Activated CD4-positive, alpha-beta T cell treated with anti-CD3 and anti-CD28 coated beads for 36 hours (primary cell): Measurements from ENCODE around the gene NEU3. TPM values are rescaled to one million over a fixed set of nuclear protein-coding genes. Genes with fewer than 3 reads are reported as not detected.
"Not testable (repeated sequence)": the region's sequence is repeated elsewhere in the genome, so short reads cannot be mapped to it uniquely, and the experiment has no call there.

Experiments used
- ATAC-seq: fragments of 200-7000 bp; cut with Tn5 transposase; one replicate; pipeline ENCODE4 v1.10.0; 2021; ENCODE audit warnings: mild to moderate bottlenecking, moderate library complexity
- CTCF ChIA-PET: fragments of 350-600 bp; sonication (Branson Sonifier 250); formaldehyde crosslinking; loops from one replicate; lab custom pipeline; 2021; ENCODE audit warnings: antibody characterized with exemption; lab: Charles Lee
- POLR2A ChIA-PET: fragments of 350-600 bp; sonication (Branson Sonifier 250); formaldehyde crosslinking; loops from one replicate; lab custom pipeline; 2021; ENCODE audit warnings: antibody characterized with exemption, inconsistent platforms; lab: Charles Lee
- DNase-seq: peaks from one replicate; pipeline ENCODE4 v3.0.0-alpha.2; 2020
- H3K27ac Mint-ChIP-seq: one replicate; pipeline ENCODE4 v1.8.0; 2021; ENCODE audit warnings: mixed read lengths
- H3K27me3 Mint-ChIP-seq: one replicate; pipeline ENCODE4 v1.8.0; 2021; ENCODE audit warnings: mixed read lengths
- H3K36me3 Mint-ChIP-seq: one replicate; pipeline ENCODE4 v1.8.0; 2021; ENCODE audit warnings: low read depth, mixed read lengths
- H3K4me1 Mint-ChIP-seq: one replicate; pipeline ENCODE4 v1.8.0; 2021; ENCODE audit warnings: mixed read lengths
- H3K4me3 Mint-ChIP-seq: one replicate; pipeline ENCODE4 v1.8.0; 2021; ENCODE audit warnings: mild to moderate bottlenecking, moderate library complexity, mixed read lengths
- H3K9me3 Mint-ChIP-seq: one replicate; pipeline ENCODE4 v1.8.0; 2021; ENCODE audit warnings: low read depth, mixed read lengths
- intact Hi-C, 2 experiments: fragments of 100-400 bp; cut with DNase I in 1 of 2; cut with micrococcal nuclease in 1 of 2; formaldehyde crosslinking; loops; one replicate each; pipeline versions ENCODE4 v1.14.2 to v1.15.1; 2022 to 2024; cut with DNase I, micrococcal nuclease
- total RNA-seq, 2 experiments: library from RNA; stranded (reverse); gene quantifications; one replicate each; pipeline ENCODE4 v1.2.3, GENCODE V29; 2021

Gene NEU3
- total RNA-seq, 2 experiments from 2014 or later, result 12.0 to 13.9 TPM

DNA sequence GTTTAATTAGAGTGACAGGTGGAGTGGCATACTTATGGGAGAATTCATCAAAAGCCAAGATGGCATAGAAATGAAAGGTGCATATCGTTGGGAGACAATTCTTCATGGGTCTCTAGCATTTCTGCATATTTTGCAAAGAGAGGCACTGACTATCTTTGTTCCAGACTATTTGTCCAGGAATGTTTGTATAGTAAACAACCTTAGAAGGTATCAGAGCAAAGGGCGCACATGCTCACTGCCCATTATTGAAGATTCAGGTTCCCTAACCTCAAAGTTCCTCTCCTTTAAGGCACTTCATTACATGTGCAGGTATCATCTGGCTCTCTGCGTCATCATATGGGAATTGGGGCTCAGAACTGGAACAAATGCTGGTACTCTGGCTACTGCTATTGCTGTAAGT lies 4.7 kb upstream of the NEU3 start:
- H3K27ac Mint-ChIP-seq, result no peak overlapping the region
- H3K27me3 Mint-ChIP-seq, result no peaks in the 10 kb centered on the region
- peaks cover 2% of the 10 kb centered on the region for H3K4me1 Mint-ChIP-seq
- intact Hi-C loops, result loop anchor here in 1 of 2 experiments (10.0 kb wide), 1 partner anchor 589 kb away; the partner anchor contains the start of gene PGM2L1
- no peak overlapping the region for H3K4me3 Mint-ChIP-seq
- H3K9me3 Mint-ChIP-seq, result no peaks in the 10 kb centered on the region
- CTCF ChIA-PET, result no interaction called here
- POLR2A ChIA-PET, result no interaction called here
- no peak for DNase-seq
- ATAC-seq, result no peak
- peaks cover 8% of the 10 kb centered on the region for H3K36me3 Mint-ChIP-seq

DNA sequence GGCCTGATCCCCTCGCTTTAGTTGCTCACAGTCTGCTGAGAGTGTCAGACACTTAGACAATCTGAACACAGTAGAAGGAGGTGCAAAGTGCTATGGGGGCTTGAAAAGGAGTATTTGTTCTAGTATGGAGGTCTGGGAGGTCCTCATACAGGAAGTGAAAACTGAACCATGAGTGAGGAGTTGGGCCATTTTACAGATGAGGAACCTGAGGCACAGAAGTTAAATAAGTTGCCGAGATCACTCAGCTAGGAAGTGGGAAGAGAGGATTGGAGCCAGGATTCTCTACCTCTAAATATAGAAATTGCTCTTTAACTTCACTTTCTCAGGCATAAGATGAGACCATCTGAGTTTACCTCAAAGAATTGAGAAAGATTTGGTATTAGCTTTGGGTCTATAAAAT lies 4.0 kb upstream of the NEU3 start:
- H3K27ac Mint-ChIP-seq, result no peak overlapping the region
- H3K9me3 Mint-ChIP-seq, result no peaks in the 10 kb centered on the region
- ChIA-PET POLR2A (no interaction called here), CTCF (interaction anchor here (1.0 kb wide), 1 partner anchor 55 kb away, joined by 3 read pairs; no protein-coding TSS in a partner anchor)
- H3K4me3 Mint-ChIP-seq, result no peak overlapping the region
- intact Hi-C loops, result loop anchor here in 1 of 2 experiments (10.0 kb wide), 1 partner anchor 590 kb away; the partner anchor contains the start of gene PGM2L1
- H3K36me3 Mint-ChIP-seq, result peaks cover 6% of the 10 kb centered on the region
- peaks cover 7% of the 10 kb centered on the region for H3K4me1 Mint-ChIP-seq
- no peaks in the 10 kb centered on the region for H3K27me3 Mint-ChIP-seq
- no peak for DNase-seq
- ATAC-seq, result no peak

DNA sequence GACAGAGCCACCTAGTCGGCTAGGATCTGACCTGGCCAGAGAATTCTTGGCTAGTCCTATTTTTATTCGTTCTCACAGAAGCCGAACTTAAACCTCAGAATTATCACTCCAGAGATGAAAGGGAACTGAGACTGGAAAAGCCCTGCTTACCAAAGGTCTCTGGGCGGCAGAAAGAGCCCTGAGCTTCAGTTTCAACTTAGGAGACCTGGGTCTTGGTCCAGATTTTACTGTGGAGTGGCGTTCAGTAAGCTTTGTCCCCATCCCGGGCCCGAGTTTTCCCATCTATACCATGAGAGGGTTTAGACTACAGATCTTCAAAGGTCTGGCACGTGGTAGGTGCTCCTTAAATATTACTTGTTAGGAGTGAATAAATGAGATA lies 516 bp downstream of the NEU3 start:
- ATAC-seq (peak; percentile 2), DNase-seq (peak; percentile 8)
- ChIA-PET CTCF (interaction anchor here (0.5 to 1.7 kb wide), 10 partner anchors 9 to 606 kb away, joined by 3 to 5 read pairs (median 4); no protein-coding TSS in a partner anchor), POLR2A (interaction anchor here (0.7 kb wide), 2 partner anchors 40 to 206 kb away, joined by 3 read pairs; partner anchors contain the start of genes SPCS2 and XRRA1)
- Mint-ChIP-seq H3K4me1 (peaks cover 33% of the 10 kb centered on the region), H3K27ac (peak overlapping the region; percentile 77), H3K9me3 (no peaks in the 10 kb centered on the region), H3K36me3 (peaks cover 4% of the 10 kb centered on the region), H3K27me3 (no peaks in the 10 kb centered on the region), H3K4me3 (peak overlapping the region; percentile 85)
- intact Hi-C loops, result loop anchor here in 1 of 2 experiments (10.0 kb wide), 1 partner anchor 594 kb away; the partner anchor contains the start of gene PGM2L1

DNA sequence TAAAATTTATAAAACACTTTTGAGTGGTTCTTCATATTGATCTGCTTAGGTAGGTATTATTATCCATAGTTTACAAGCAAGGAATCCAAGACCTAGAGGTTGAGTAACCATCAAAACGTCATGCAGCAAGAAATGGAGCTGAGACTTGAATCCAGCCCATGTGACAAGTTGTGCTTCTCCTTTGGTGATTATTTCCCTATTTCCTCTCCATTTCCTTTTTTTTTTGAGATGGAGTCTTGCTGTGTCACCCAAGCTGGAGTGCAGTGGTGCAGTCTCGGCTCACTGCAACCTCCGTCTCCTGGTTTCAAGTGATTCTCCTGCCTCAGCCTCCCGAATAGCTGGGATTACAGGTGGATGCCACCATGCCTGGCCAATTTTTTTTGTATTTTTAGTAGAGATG lies 1.4 kb downstream of the NEU3 start:
- peak overlapping the region; percentile 85 for H3K4me3 Mint-ChIP-seq
- intact Hi-C loops, ATAC-seq, DNase-seq, H3K9me3 Mint-ChIP-seq, POLR2A ChIA-PET, H3K36me3 Mint-ChIP-seq, H3K27ac Mint-ChIP-seq, H3K27me3 Mint-ChIP-seq: not testable (repeated sequence)
- peaks cover 38% of the 10 kb centered on the region for H3K4me1 Mint-ChIP-seq
- CTCF ChIA-PET, result interaction anchor here (0.7 to 1.7 kb wide), 3 partner anchors 37 to 60 kb away, joined by 3 to 4 read pairs (median 3); no protein-coding TSS in a partner anchor

DNA sequence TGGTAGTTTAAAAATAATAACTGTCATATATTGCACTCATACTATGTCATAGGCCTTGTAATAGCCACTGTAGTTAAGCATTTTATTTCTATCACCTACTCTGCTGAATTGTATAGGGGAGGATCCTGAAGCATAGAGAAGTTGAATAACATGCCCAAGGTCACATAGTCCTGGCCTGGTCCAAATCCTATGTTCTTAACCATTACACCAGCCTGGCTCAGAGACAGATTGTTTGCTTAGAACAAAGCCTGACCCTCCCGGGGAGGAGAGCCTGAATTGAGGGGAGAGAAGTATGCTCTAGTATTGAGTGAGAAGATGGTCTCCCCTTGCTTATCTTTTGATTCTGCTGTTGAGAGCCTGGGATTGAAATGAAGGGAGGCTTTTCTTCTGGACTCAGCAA lies 2.2 kb downstream of the NEU3 start:
- POLR2A ChIA-PET, result no interaction called here
- H3K9me3 Mint-ChIP-seq, result no peaks in the 10 kb centered on the region
- CTCF ChIA-PET, result interaction anchor here (0.6 kb wide), 1 partner anchor 383 kb away, joined by 3 read pairs; no protein-coding TSS in a partner anchor
- no peaks in the 10 kb centered on the region for H3K27me3 Mint-ChIP-seq
- intact Hi-C loops, result no loop called here
- peaks cover 38% of the 10 kb centered on the region for H3K4me1 Mint-ChIP-seq
- ATAC-seq (no peak), DNase-seq (no peak)
- H3K36me3 Mint-ChIP-seq, result peaks cover 8% of the 10 kb centered on the region
- no peak overlapping the region for H3K27ac Mint-ChIP-seq
- H3K4me3 Mint-ChIP-seq, result no peak overlapping the region

DNA sequence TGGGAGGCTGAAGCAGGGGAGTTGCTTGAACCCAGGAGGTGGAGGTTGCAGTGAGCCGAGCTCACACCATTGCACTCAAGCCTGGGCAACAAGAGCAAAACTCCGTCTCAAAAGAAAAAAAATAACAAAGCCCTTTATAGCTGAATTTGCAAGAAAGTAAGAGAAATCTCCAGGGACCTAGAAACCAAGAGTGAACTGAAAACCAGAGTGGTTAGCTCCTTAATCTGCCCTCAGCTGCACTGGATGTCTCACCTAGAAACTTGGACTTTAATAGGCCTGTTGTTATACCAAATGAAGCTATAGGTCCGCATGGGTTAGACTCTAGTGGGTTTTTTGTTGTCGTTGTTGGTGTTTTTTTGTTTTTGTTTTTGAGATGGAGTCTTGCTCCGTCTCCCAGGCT lies 4.1 kb downstream of the NEU3 start:
- H3K4me3 Mint-ChIP-seq, result no peak overlapping the region
- intact Hi-C loops, result no loop called here

DNA sequence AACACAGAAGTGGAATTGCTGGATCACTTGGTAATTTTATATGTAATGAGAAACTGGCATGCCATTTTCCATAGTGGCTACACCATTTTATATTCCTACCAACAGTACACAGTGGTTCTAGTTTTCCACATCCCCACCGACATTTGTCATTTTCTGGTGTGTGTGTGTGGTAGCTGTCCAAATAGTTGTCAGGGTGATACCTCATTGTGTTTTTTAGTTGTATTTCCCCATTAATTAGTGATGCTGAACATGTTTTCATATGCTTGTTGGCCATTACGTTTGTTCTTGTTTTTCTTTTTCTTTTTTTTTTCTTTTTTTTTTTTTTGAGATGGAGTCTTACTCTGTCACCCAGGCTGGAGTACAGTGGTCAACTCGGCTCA lies 12.2 kb downstream of the NEU3 start:
- POLR2A ChIA-PET, result no interaction called here

More for the DNA sequence above, 4.1 kb downstream of the NEU3 start:
- ChIA-PET POLR2A (interaction anchor here (0.7 to 1.0 kb wide), 2 partner anchors 109 to 358 kb away, joined by 3 read pairs; no protein-coding TSS in a partner anchor), CTCF (interaction anchor here (0.6 to 0.9 kb wide), 2 partner anchors 21 to 148 kb away, joined by 3 read pairs; no protein-coding TSS in a partner anchor)
- ATAC-seq (no peak), DNase-seq (no peak)
- Mint-ChIP-seq H3K27ac (no peak overlapping the region), H3K27me3 (no peaks in the 10 kb centered on the region), H3K9me3 (no peaks in the 10 kb centered on the region), H3K36me3 (peaks cover 14% of the 10 kb centered on the region), H3K4me1 (peaks cover 38% of the 10 kb centered on the region)

DNA sequence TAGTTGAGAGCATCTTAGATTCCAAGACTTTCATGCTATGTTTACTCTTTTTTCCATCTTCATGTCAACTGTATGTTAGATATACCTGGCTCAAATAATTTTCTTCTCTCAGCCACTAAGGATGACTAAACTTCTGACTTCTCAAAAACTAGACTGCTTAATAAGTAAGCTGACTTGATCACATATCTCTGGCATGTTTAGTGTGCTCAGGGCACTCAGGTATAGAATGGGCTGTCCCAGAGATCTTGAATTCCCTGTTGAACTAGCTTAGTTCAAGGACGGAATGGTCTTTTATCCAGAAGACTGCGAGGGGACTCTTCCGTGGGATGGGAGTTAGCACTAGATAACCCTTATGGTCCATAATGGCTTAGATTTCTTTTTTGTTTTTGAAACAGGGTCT lies 13.0 kb downstream of the NEU3 start:
- ATAC-seq, result no peak
- no peak overlapping the region for H3K27ac Mint-ChIP-seq

More for the DNA sequence above, 12.2 kb downstream of the NEU3 start:
- CTCF ChIA-PET, result no interaction called here
- DNase-seq, result no peak
- H3K4me3 Mint-ChIP-seq, result no peak overlapping the region
- H3K9me3 Mint-ChIP-seq, result no peaks in the 10 kb centered on the region
- H3K36me3 Mint-ChIP-seq, result peaks cover 29% of the 10 kb centered on the region
- ATAC-seq, result no peak
- H3K27me3 Mint-ChIP-seq, result no peaks in the 10 kb centered on the region
- no peaks in the 10 kb centered on the region for H3K4me1 Mint-ChIP-seq
- intact Hi-C loops, result no loop called here
- no peak overlapping the region for H3K27ac Mint-ChIP-seq

DNA sequence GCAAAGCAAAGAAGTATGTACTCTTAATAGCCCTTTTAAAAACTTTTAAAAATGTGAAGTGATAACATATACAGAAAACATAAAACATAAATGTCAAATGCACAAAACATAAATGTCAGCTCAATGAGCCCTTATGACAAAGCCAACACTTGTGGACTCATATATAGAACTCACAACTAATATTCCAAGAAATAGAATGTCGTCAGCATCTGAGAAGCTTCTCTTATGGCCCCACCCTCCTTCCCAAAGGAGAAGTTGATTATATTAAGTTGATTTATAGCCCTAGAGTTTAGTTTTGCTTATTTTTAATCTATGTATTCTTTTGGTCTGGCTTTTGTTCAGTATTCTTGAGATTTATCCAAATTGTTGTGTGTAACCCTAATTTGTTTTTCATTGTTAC lies 13.8 kb downstream of the NEU3 start:
- DNase-seq, result no peak
- Mint-ChIP-seq H3K9me3 (no peaks in the 10 kb centered on the region), H3K27ac (no peak overlapping the region), H3K27me3 (no peaks in the 10 kb centered on the region), H3K36me3 (peaks cover 37% of the 10 kb centered on the region), H3K4me1 (no peaks in the 10 kb centered on the region), H3K4me3 (no peak overlapping the region)
- intact Hi-C loops, result no loop called here
- ATAC-seq, result no peak
- ChIA-PET POLR2A (no interaction called here), CTCF (interaction anchor here (0.8 to 1.3 kb wide), 3 partner anchors 19 to 176 kb away, joined by 3 read pairs; no protein-coding TSS in a partner anchor)

More for the DNA sequence above, 13.0 kb downstream of the NEU3 start:
- H3K4me3 Mint-ChIP-seq, result no peak overlapping the region
- no peaks in the 10 kb centered on the region for H3K27me3 Mint-ChIP-seq
- H3K36me3 Mint-ChIP-seq, result peaks cover 35% of the 10 kb centered on the region
- ChIA-PET POLR2A (no interaction called here), CTCF (interaction anchor here (0.6 to 0.8 kb wide), 2 partner anchors 118 to 139 kb away, joined by 3 read pairs; no protein-coding TSS in a partner anchor)
- intact Hi-C loops, result no loop called here
- H3K4me1 Mint-ChIP-seq, result no peaks in the 10 kb centered on the region
- DNase-seq, result no peak
- H3K9me3 Mint-ChIP-seq, result no peaks in the 10 kb centered on the region

DNA sequence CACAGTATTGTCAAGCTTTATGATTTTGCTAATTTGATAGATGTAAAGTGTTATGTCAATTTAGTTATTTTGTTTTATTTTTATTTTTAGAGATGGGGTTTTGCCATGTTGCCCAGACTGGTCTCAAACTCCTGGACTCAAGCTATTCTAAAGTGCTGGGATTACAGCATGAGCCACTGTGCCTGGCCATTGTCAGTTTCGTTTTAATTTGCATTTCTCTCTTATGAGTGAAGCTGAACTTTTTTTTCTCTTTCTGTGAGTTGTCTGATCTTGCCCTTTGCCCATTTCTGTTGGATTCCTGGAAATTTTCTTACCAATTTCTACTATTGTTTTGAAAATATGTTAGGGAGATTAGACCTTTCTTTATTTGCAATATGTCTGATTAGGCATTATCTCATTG lies 15.5 kb downstream of the NEU3 start:
- intact Hi-C loops, result no loop called here
- no peaks in the 10 kb centered on the region for H3K27me3 Mint-ChIP-seq
- DNase-seq, result no peak
- ChIA-PET POLR2A (interaction anchor here (0.6 kb wide), 1 partner anchor 31 kb away, joined by 3 read pairs; no protein-coding TSS in a partner anchor), CTCF (interaction anchor here (1.1 kb wide), 1 partner anchor 74 kb away, joined by 4 read pairs; no protein-coding TSS in a partner anchor)
- no peaks in the 10 kb centered on the region for H3K9me3 Mint-ChIP-seq
- H3K4me1 Mint-ChIP-seq, result no peaks in the 10 kb centered on the region
- peaks cover 39% of the 10 kb centered on the region for H3K36me3 Mint-ChIP-seq
- no peak overlapping the region for H3K4me3 Mint-ChIP-seq
- no peak for ATAC-seq
- no peak overlapping the region for H3K27ac Mint-ChIP-seq

DNA sequence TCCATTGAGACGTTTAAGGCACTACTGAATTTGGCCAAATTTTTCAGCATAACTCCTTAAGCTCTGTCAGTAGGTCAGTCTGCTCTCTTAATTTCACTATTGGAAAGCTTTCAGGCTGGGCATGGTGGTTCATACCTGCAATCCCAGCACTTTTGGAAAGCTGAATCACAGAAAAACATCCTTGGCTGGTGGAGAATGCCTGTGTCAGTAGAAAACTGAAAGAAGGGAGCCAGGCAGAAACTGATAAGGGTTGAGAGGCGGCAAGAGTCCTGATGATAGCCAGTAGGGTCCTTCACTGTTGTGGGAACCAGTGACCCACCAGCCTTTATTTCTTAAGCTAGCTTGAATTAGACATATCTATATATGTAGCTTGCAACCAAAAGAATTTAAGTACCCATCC lies 22.6 kb downstream of the NEU3 start:
- POLR2A ChIA-PET, result no interaction called here
- Mint-ChIP-seq H3K4me1 (no peaks in the 10 kb centered on the region), H3K9me3 (no peaks in the 10 kb centered on the region), H3K36me3 (peaks cover 21% of the 10 kb centered on the region), H3K27me3 (no peaks in the 10 kb centered on the region), H3K4me3 (no peak overlapping the region), H3K27ac (no peak overlapping the region)
- intact Hi-C loops, result no loop called here
- DNase-seq (no peak), ATAC-seq (no peak)
- CTCF ChIA-PET, result interaction anchor here (1.1 to 2.2 kb wide), 3 partner anchors 12 to 129 kb away, joined by 3 to 8 read pairs (median 4); no protein-coding TSS in a partner anchor

DNA sequence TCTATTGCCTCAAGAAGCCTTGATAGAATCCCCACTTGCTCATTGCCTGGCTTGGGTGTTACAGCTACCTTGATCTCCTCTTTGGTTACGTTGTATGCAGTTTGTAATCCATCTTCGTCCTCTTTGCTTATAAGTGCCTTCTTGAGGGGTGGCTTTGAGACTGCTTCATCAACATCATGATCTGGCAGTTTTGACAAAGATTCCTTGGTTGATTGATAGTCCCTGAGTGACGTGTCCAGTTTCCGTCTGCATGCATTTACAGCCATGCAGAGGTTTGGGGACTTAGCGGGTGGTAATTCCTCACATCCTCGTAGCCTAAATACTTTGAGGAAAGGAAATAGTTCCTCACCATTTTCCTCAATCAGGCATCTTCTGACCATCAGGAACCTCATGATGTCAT lies 23.1 kb downstream of the NEU3 start:
- peaks cover 16% of the 10 kb centered on the region for H3K36me3 Mint-ChIP-seq
- H3K27me3 Mint-ChIP-seq, result no peaks in the 10 kb centered on the region
- intact Hi-C loops, result no loop called here
- ChIA-PET CTCF (interaction anchor here (1.1 to 2.2 kb wide), 3 partner anchors 11 to 128 kb away, joined by 3 to 8 read pairs (median 4); no protein-coding TSS in a partner anchor), POLR2A (no interaction called here)
- no peaks in the 10 kb centered on the region for H3K4me1 Mint-ChIP-seq
- no peak overlapping the region for H3K4me3 Mint-ChIP-seq
- DNase-seq (no peak), ATAC-seq (no peak)
- H3K27ac Mint-ChIP-seq, result no peak overlapping the region
- no peaks in the 10 kb centered on the region for H3K9me3 Mint-ChIP-seq
